SK-N-SH (cell line): ENCODE results near the gene B3GALNT1. TPM values are rescaled to one million over a fixed set of nuclear protein-coding genes. Genes with fewer than 3 reads are reported as not detected.

ENCODE experiments used
- CTCF ChIA-PET: fragments of 300-600, 350-600 bp; formaldehyde crosslinking; extraction: SDS; loops from one replicate; lab custom pipeline; 2021; lab: Yijun Ruan, JAX
- POLR2A ChIA-PET: fragments of 350-600 bp; sonication (Branson Sonifier 250); formaldehyde crosslinking; extraction: SDS; loops from one replicate; lab custom pipeline; 2020; ENCODE audit warnings: antibody characterized with exemption, inconsistent platforms; lab: Yijun Ruan, JAX
- DNase-seq: peaks from one replicate; pipeline ENCODE4 v3.0.0; 2012
- H2AFZ ChIP-seq: fragments of 200-600 bp; sonication (generic); 2 replicates; pipeline ENCODE4 v1.8.1; 2016; ENCODE audit warnings: antibody characterized with exemption, mild to moderate bottlenecking, low read depth
- H3F3A ChIP-seq: fragments of 200-600 bp; sonication (generic); replicated peaks from 2 replicates; pipeline ENCODE3; 2016; ENCODE audit warnings: antibody characterized with exemption, mild to moderate bottlenecking; ENCODE audit not compliant: insufficient read depth
- H3K27ac ChIP-seq, 2 experiments: fragments of 200-500 bp in 1 of 2; fragments of 200-600 bp in 1 of 2; sonication (Bioruptor generic) in 1 of 2; sonication (generic), shearing (Covaris generic) in 1 of 2; 2 replicates each; pipeline versions ENCODE4 v1.5.1 to v1.6.1; 2014 to 2016; ENCODE audit warnings: low read depth in 2 of 2, inconsistent platforms in 1 of 2, low read length in 1 of 2, mild to moderate bottlenecking in 1 of 2, mixed read lengths in 1 of 2
- H3K27me3 ChIP-seq: fragments of 200-600 bp; sonication (generic), shearing (Covaris generic); 2 replicates; pipeline ENCODE4 v1.6.1; 2016; ENCODE audit warnings: mixed run types; ENCODE audit not compliant: insufficient read depth
- H3K36me3 ChIP-seq, 2 experiments: fragments of 200-500 bp in 1 of 2; fragments of 200-600 bp in 1 of 2; sonication (Bioruptor generic) in 1 of 2; sonication (generic) in 1 of 2; replicated peaks in 1 of 2; 2 replicates each; pipeline versions ENCODE3 to v1.5.1; 2014 to 2016; ENCODE audit warnings: low read length in 1 of 2, mild to moderate bottlenecking in 1 of 2; ENCODE audit not compliant: insufficient read depth in 2 of 2, control insufficient read depth in 1 of 2
- H3K4me1 ChIP-seq, 2 experiments: fragments of 200-500 bp in 1 of 2; fragments of 200-600 bp in 1 of 2; sonication (Bioruptor generic) in 1 of 2; sonication (generic), shearing (Covaris generic) in 1 of 2; 2 replicates each; pipeline versions ENCODE4 v1.5.1 to v1.6.1; 2014 to 2016; ENCODE audit warnings: low read depth in 1 of 2, low read length in 1 of 2, mixed run types in 1 of 2; ENCODE audit not compliant: insufficient read depth in 2 of 2, control insufficient read depth in 1 of 2
- H3K4me2 ChIP-seq: fragments of 200-600 bp; sonication (generic), shearing (Covaris generic); 2 replicates; pipeline ENCODE4 v1.6.1; 2017; ENCODE audit warnings: mixed run types
- H3K4me3 ChIP-seq, 2 experiments: fragments of 200-500 bp in 1 of 2; fragments of 200-600 bp in 1 of 2; sonication (Bioruptor generic) in 1 of 2; sonication (generic), shearing (Covaris generic) in 1 of 2; 2 replicates each; pipeline versions ENCODE4 v1.5.1 to v1.8.1; 2014 to 2016; ENCODE audit warnings: low read depth in 2 of 2, inconsistent platforms in 1 of 2, low read length in 1 of 2, mild to moderate bottlenecking in 1 of 2, mixed read lengths in 1 of 2, moderate library complexity in 1 of 2
- H3K79me2 ChIP-seq: fragments of 200-600 bp; sonication (generic); 2 replicates; pipeline ENCODE4 v1.8.1; 2017; ENCODE audit warnings: mild to moderate bottlenecking; ENCODE audit not compliant: insufficient read depth
- H3K9ac ChIP-seq: fragments of 200-600 bp; sonication (generic); 2 replicates; pipeline ENCODE4 v1.6.1; 2017; ENCODE audit warnings: mixed run types
- H3K9me2 ChIP-seq: fragments of 200-600 bp; sonication (generic); 2 replicates; pipeline ENCODE4 v1.6.1; 2017; ENCODE audit warnings: mixed run types
- H3K9me3 ChIP-seq: fragments of 200-600 bp; sonication (generic); 2 replicates; pipeline ENCODE4 v1.6.1; 2017; ENCODE audit warnings: mixed run types, mild to moderate bottlenecking, moderate library complexity
- H4K20me1 ChIP-seq: fragments of 200-600 bp; sonication (generic); 2 replicates; pipeline ENCODE4 v1.6.1; 2017; ENCODE audit warnings: mild to moderate bottlenecking, mixed run types; ENCODE audit not compliant: insufficient read depth
- FOSL2 ChIP-seq: IDR thresholded peaks from 2 replicates; pipeline ENCODE4 v1.4.0; 2012; ENCODE audit warnings: low read depth, mild to moderate bottlenecking, moderate library complexity, borderline replicate concordance
- GATA2 ChIP-seq: sonication (generic); formaldehyde crosslinking; IDR thresholded peaks from 2 replicates; pipeline ENCODE4 v1.5.0; 2020; ENCODE audit warnings: mild to moderate bottlenecking, missing genetic modification reagents
- JUND ChIP-seq: IDR thresholded peaks from 2 replicates; pipeline ENCODE4 v1.4.0; 2012
- MXI1 ChIP-seq: IDR thresholded peaks from 2 replicates; pipeline ENCODE4 v1.6.1; 2012; ENCODE audit warnings: mild to moderate bottlenecking, low read depth, low read length, improper control_type of control experiment
- NFIC ChIP-seq: IDR thresholded peaks from 2 replicates; pipeline ENCODE4 v1.4.0; 2012; ENCODE audit warnings: borderline replicate concordance
- POLR2AphosphoS5 ChIP-seq: IDR thresholded peaks from 2 replicates; pipeline ENCODE4 v1.6.1; 2012; ENCODE audit warnings: low read depth, low read length
- TCF12 ChIP-seq: IDR thresholded peaks from 2 replicates; pipeline ENCODE4 v1.4.0; 2012
- TEAD4 ChIP-seq: IDR thresholded peaks from 2 replicates; pipeline ENCODE4 v1.4.0; 2012; ENCODE audit warnings: mild to moderate bottlenecking, borderline replicate concordance; ENCODE audit not compliant: insufficient read depth
- YY1 ChIP-seq: IDR thresholded peaks from 2 replicates; pipeline ENCODE4 v1.4.0; 2012; ENCODE audit warnings: low read depth, mild to moderate bottlenecking
- WGBS: methylation state at CpG from one replicate; pipeline ENCODE4 v1.1.6; 2017; ENCODE audit warnings: low lambda C conversion rate; 5-methylcytosine and 5-hydroxymethylcytosine counted together
- polyA plus RNA-seq, 3 experiments: library from polyadenylated mRNA; depleted of rRNA; stranded (reverse); fragments of >200 nt; gene quantifications; 2 replicates each; pipeline ENCODE4 v1.2.3, GENCODE V29; 2012
- TF ChIP-seq, protein P1 (sequence below): IDR thresholded peaks from 2 replicates; pipeline ENCODE4 v1.6.1; 2012; ENCODE audit warnings: mild to moderate bottlenecking, low read depth, low read length, moderate library complexity
- TF ChIP-seq, protein P2 (sequence below): IDR thresholded peaks from 2 replicates; pipeline ENCODE4 v1.4.0; 2012; ENCODE audit warnings: low read depth, borderline replicate concordance
- TF ChIP-seq, protein P3 (sequence below): fragments of 200-600 bp; sonication (generic); IDR thresholded peaks from 2 replicates; pipeline ENCODE4 v1.6.1; 2017; ENCODE audit warnings: antibody characterized with exemption, mild to moderate bottlenecking, moderate library complexity
- TF ChIP-seq, protein P4 (sequence below): fragments of 150-350 bp; IDR thresholded peaks from 2 replicates; pipeline ENCODE4 v1.6.1; 2017; ENCODE audit warnings: antibody characterized with exemption, low read length, low read depth, borderline replicate concordance
- TF ChIP-seq, protein P5 (sequence below): IDR thresholded peaks from 2 replicates; pipeline ENCODE4; 2012

B3GALNT1 gene
- polyA plus RNA-seq, 1 of the 3 experiments (the other 2 are of a cell fraction): 0.15 TPM

DNA sequence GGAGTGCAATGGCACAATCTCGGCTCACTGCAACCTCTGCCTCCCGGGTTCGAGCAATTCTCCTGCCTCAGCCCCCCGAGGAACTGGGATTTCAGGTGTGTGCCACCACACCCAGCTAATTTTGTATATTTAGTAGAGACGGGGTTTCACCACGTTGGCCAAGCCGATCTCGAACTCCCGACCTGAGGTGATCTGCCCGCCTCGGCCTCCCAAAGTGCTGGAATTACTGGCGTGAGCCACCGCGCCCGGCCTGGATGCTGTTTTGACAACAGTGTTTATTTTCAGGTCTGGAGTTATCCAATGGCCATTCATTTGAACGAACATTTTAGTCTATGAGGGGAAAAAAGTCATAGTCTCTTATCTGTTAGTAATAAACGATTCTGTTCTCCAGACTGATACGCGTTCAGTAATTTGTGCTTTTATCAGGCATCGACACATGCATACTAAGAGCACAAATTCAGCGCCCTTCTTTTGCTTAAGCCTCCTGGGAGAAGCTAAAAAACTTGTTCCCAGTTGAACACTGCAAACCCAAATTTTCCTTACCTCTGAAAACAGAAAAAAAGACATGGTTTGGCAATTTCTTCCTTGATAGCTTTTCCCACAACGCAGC is 1.3 kb downstream of the B3GALNT1 start:
- no peak for DNase-seq
- Histone ChIP-seq H3K4me2 (no peak overlapping the region), H3K4me1 (peaks cover 0 to 3% of the 10 kb centered on the region in 2 experiments; a peak in 1 of 4 replicates), H3K9me2 (no peaks in the 10 kb centered on the region), H3K4me3 (no peak overlapping the region), H2AFZ (no peak overlapping the region), H3K27me3 (peaks cover 7% of the 10 kb centered on the region; the same call in 1 of the 2 replicates), H3K27ac (no peak overlapping the region), H3K9ac (no peak overlapping the region), H3F3A (no peaks in the 10 kb centered on the region), H3K79me2 (no peaks in the 10 kb centered on the region), H3K9me3 (no peaks in the 10 kb centered on the region), H4K20me1 (no peaks in the 10 kb centered on the region), H3K36me3 (no peaks in the 10 kb centered on the region)
- POLR2A ChIA-PET: no interaction called here
- 89% methylated on average over 22 of the region's 22 CpGs for WGBS
- CTCF ChIA-PET: no interaction called here
- TF ChIP-seq, protein P1, sequence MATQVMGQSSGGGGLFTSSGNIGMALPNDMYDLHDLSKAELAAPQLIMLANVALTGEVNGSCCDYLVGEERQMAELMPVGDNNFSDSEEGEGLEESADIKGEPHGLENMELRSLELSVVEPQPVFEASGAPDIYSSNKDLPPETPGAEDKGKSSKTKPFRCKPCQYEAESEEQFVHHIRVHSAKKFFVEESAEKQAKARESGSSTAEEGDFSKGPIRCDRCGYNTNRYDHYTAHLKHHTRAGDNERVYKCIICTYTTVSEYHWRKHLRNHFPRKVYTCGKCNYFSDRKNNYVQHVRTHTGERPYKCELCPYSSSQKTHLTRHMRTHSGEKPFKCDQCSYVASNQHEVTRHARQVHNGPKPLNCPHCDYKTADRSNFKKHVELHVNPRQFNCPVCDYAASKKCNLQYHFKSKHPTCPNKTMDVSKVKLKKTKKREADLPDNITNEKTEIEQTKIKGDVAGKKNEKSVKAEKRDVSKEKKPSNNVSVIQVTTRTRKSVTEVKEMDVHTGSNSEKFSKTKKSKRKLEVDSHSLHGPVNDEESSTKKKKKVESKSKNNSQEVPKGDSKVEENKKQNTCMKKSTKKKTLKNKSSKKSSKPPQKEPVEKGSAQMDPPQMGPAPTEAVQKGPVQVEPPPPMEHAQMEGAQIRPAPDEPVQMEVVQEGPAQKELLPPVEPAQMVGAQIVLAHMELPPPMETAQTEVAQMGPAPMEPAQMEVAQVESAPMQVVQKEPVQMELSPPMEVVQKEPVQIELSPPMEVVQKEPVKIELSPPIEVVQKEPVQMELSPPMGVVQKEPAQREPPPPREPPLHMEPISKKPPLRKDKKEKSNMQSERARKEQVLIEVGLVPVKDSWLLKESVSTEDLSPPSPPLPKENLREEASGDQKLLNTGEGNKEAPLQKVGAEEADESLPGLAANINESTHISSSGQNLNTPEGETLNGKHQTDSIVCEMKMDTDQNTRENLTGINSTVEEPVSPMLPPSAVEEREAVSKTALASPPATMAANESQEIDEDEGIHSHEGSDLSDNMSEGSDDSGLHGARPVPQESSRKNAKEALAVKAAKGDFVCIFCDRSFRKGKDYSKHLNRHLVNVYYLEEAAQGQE: no peak
- TF ChIP-seq MXI1 (no peak), GATA2 (CRISPR knock-in tag) (no peak)
- TF ChIP-seq, protein P2, sequence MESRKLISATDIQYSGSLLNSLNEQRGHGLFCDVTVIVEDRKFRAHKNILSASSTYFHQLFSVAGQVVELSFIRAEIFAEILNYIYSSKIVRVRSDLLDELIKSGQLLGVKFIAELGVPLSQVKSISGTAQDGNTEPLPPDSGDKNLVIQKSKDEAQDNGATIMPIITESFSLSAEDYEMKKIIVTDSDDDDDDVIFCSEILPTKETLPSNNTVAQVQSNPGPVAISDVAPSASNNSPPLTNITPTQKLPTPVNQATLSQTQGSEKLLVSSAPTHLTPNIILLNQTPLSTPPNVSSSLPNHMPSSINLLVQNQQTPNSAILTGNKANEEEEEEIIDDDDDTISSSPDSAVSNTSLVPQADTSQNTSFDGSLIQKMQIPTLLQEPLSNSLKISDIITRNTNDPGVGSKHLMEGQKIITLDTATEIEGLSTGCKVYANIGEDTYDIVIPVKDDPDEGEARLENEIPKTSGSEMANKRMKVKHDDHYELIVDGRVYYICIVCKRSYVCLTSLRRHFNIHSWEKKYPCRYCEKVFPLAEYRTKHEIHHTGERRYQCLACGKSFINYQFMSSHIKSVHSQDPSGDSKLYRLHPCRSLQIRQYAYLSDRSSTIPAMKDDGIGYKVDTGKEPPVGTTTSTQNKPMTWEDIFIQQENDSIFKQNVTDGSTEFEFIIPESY: no peak

DNA sequence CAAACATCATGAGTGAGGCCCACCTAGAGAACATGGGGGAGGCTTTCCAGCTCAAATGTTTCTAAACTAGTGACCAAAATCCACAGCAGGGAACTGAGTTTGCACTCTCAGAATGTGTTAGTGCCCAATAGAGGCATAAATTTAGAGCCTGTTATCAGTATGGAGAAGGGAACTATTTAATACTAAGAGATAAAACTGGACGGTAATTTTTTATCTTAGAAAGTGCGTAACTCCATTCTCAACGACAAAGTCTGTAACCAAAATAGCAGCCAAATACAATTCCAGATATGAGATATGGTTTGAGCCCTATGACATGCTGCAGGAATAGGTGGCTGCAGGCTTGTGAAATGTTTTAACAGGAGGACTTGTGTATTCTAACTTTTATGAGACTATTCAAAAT is 3.5 kb downstream of the B3GALNT1 start:
- no peaks in the 10 kb centered on the region for H3K9me3 ChIP-seq
- CTCF ChIA-PET: no interaction called here

More for the DNA sequence above, 3.5 kb downstream of the B3GALNT1 start:
- no peak overlapping the region for H2AFZ ChIP-seq
- WGBS: 70% methylated on average over 3 of the region's 3 CpGs
- H3F3A ChIP-seq: no peaks in the 10 kb centered on the region
- DNase-seq: no peak
- H3K4me3 ChIP-seq: no peak overlapping the region
- no peaks in the 10 kb centered on the region for H3K36me3 ChIP-seq
- no peak overlapping the region for H3K4me2 ChIP-seq
- no peaks in the 10 kb centered on the region for H3K79me2 ChIP-seq
- H3K9me2 ChIP-seq: no peaks in the 10 kb centered on the region
- no peaks in the 10 kb centered on the region for H4K20me1 ChIP-seq
- no peak overlapping the region for H3K9ac ChIP-seq
- peaks cover 0 to 3% of the 10 kb centered on the region in 2 experiments; a peak in 1 of 4 replicates for H3K4me1 ChIP-seq
- peaks cover 7% of the 10 kb centered on the region; the same call in 1 of the 2 replicates for H3K27me3 ChIP-seq
- TF ChIP-seq POLR2AphosphoS5 (no peak), NFIC (no peak), TEAD4 (no peak), JUND (no peak), YY1 (no peak), MXI1 (no peak), FOSL2 (no peak), TCF12 (no peak)
- TF ChIP-seq, protein P3, sequence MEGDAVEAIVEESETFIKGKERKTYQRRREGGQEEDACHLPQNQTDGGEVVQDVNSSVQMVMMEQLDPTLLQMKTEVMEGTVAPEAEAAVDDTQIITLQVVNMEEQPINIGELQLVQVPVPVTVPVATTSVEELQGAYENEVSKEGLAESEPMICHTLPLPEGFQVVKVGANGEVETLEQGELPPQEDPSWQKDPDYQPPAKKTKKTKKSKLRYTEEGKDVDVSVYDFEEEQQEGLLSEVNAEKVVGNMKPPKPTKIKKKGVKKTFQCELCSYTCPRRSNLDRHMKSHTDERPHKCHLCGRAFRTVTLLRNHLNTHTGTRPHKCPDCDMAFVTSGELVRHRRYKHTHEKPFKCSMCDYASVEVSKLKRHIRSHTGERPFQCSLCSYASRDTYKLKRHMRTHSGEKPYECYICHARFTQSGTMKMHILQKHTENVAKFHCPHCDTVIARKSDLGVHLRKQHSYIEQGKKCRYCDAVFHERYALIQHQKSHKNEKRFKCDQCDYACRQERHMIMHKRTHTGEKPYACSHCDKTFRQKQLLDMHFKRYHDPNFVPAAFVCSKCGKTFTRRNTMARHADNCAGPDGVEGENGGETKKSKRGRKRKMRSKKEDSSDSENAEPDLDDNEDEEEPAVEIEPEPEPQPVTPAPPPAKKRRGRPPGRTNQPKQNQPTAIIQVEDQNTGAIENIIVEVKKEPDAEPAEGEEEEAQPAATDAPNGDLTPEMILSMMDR: no peak
- TF ChIP-seq, protein P4, sequence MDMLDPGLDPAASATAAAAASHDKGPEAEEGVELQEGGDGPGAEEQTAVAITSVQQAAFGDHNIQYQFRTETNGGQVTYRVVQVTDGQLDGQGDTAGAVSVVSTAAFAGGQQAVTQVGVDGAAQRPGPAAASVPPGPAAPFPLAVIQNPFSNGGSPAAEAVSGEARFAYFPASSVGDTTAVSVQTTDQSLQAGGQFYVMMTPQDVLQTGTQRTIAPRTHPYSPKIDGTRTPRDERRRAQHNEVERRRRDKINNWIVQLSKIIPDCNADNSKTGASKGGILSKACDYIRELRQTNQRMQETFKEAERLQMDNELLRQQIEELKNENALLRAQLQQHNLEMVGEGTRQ: no peak
- TF ChIP-seq, protein P5, sequence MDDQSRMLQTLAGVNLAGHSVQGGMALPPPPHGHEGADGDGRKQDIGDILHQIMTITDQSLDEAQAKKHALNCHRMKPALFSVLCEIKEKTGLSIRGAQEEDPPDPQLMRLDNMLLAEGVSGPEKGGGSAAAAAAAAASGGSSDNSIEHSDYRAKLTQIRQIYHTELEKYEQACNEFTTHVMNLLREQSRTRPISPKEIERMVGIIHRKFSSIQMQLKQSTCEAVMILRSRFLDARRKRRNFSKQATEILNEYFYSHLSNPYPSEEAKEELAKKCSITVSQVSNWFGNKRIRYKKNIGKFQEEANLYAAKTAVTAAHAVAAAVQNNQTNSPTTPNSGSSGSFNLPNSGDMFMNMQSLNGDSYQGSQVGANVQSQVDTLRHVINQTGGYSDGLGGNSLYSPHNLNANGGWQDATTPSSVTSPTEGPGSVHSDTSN: no peak
- POLR2A ChIA-PET: no interaction called here
- H3K27ac ChIP-seq: no peak overlapping the region
